Pulmonary artery endothelial cell (primary cell): ENCODE measurements around the gene MAP2K4. TPM values are rescaled to one million over a fixed set of nuclear protein-coding genes. Genes with fewer than 3 reads are reported as not detected.
"Not testable (repeated sequence)": the region's sequence is repeated elsewhere in the genome, so short reads cannot be mapped to it uniquely, and the experiment has no call there.

Experiments used
- DNase-seq: peaks from one replicate; pipeline ENCODE4 v3.0.0-alpha.2; 2011; ENCODE audit warnings: low read depth, low spot score
- total RNA-seq: library from RNA; depleted of rRNA; stranded (reverse); fragments of >200 nt; gene quantifications from 2 replicates; pipeline ENCODE4 v1.2.3, GENCODE V29; 2014

Gene MAP2K4
- total RNA-seq, 1 donor from 2014 or later: 21.6 TPM

DNA sequence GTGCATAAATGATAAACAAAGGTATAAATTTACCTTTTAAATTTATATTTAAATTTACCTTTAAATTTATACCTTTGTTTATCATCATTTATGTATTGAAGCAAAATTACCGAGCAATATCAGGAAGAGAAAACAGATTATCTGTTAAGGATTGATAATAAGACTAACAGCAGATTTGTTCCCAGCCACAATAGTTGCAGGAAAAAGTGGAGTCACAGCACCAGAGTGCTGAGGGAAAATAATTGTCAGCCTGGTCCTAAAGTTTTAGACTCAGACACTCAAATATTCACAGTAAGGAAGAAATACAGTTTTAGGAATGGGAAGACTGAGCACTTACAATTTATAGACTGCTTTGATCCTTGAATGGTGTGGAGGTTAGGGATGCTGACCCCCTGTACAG lies 117.2 kb downstream of the MAP2K4 start:
- DNase-seq: no peak

DNA sequence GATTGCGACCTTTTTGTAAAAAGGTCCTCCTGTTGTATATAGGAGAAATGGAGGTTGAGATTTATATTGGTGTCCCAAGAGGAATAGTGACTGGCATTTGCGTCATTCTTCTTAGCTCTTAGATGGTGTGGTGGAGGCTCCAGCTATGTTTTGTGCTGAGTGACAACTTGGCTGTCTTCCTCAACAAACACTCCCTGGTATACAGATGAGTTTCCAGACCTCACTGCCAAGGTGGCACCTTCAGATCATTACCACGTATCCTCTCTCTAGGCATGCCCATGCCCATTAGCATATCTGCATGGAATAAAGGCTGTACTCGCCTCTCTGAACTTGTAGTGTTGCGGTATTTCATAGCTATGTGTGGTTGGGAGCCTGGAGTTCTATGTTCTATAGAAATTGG lies 120.0 kb downstream of the MAP2K4 start:
- DNase-seq: no peak

DNA sequence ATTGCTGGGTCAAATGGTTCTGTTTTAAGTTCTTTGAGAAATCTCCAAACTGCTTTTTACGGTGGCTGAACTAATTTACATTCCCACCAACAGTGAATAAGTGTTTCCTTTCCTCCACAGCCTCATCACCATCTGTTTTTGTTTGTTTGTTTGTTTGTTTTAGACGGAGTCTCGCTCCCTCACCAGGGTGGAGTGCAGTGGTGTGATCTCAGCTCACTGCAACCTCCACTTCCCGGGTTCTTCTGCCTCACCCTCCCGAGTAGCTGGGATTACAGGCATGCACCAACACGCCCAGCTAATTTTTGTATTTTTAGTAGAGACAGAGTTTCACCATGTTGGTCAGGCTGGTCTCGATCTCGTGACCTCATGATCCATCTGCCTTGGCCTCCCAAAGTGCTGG lies 141.5 kb downstream of the MAP2K4 start:
- not testable (repeated sequence) for DNase-seq

DNA sequence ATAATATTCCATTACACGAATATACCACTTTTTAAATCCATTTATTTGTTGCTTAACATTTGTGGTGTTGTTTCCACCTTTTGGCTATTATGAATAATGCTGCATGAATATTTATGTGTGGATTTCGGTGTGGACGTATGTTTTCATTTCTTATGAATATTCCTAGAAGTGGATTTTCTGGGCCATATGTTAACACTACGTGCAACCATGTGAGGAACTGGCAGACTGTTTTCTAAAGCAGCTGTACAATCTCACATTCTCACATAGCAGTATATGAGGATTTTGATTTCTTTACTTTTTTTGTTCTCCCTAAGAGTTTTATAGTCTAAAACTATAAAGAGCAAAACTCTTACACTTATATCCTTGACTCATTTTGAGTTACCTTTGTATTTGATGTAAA lies 143.4 kb downstream of the MAP2K4 start:
- no peak for DNase-seq

DNA sequence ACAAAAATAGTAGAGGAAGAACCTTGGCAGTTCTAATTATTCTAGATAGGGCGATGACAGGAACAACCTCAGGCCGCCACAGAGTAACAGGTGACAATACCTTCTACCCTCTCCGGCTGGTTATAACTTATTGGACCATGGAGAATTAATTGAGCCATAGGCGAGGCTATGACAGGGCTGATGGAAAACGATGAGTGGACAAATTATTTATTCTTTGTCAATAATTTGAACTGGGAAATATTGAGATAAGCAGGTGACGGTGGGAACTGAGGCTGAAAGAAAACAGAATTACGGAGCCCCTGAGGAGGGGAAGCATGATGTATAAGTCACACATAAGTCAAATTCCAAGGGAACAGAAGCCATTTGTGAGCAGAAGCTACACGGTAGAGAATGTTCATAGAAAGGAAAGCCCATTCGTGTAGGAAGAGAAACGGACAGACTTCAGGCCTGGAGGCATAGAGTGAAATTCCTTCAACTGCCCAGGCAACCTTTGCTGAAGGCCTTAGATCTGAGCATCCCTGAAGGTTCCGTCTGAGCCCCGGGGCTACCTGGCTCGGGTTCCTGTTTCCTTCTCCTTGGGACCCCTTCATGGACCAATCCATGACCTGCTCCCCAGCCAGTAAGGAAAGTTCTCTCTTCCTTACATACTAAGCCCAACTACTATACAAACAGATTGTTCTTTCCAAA lies 158.1 kb downstream of the MAP2K4 start:
- no peak for DNase-seq

DNA sequence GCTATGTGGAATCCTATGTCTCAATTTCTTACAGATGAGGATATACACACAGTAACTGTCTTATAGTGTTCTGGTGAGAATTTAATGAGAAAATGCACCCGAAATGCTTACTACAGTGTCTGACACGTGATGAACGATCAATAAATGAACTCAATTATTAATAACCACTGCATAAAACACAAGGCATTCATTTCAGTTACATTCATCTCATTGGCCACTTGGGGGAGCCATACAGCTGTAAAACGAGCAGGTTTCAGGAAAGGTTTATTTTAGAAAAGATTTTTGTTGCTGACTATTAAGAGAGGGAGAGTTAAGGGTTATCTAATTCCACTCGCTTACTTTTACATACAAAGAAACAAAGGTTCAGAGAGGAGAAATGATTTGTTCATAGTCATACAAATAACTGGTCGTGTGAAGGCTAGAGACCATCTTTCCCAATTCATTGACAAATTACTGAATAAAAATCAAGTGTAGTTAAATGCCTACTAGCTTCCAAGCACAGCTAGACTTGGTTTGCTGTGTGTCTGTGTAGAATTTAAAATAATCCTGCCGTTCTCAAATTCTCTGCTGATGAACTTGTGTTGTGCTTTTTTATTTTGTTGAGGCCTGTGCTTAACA lies 160.1 kb downstream of the MAP2K4 start:
- DNase-seq: peak; percentile 7

DNA sequence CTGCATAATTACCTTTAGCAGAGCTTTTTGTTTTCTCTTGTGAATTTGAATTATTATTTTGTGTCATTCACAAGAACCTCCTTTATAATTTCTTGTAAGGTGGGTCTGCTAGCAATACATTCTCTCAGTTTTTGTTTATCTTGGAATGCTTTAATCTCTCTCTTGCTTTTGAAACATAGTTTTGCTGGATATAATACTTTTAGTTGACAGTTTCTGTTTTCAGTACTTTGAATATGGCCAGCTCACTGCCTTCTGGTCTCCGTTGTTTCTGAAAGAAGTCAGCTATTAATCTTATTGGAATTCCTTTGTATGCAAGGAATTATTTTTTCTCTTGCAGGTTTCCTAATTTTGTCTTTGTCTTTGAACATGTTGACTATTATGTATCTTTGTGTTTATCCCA lies 167.0 kb downstream of the MAP2K4 start:
- DNase-seq: no peak

DNA sequence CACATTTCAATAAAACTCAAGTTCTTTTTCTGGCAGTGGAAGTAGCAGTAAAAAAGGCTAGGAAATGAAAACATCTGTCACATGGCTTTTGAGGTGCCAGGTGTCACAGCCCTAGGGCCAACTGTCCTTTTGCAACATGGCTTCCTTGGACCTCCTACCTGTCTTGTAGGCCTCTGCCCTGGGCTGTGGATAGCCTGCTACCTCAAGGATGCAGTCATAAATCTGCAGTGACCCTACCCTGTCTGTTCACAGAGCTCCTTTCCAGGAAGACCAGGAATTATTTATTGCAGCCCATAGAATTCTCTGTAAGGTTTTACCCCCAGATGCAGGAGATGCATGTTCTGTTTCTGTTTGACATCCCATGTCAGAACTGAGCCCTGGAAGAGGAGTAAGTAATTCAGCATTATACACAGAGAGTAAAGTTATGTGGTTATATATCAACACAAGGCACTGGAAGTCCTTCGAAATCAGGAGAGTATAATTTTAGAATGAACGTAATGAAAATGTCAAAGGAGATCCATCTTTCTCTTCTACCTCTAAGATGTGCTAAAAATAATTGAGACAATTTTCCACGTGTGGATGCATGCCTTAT lies 172.6 kb downstream of the MAP2K4 start:
- no peak for DNase-seq

Other genes with a start within 250 kb of the MAP2K4 start
- 7.0 and 8.9 TPM in 2 replicates for gene ZNF18, start 23.4 kb upstream of the MAP2K4 start, total RNA-seq